Mucosa of descending colon (tissue), 3 donors: Measurements from ENCODE around the gene RAB3GAP1. TPM values are rescaled to one million over a fixed set of nuclear protein-coding genes. Genes with fewer than 3 reads are reported as not detected.

Source experiments
- ATAC-seq: fragments of 200-7000 bp; cut with Tn5 transposase; one replicate; pipeline ENCODE4 v1.9.1; 2020; ENCODE audit warnings: mild to moderate bottlenecking, moderate library complexity
- DNase-seq, 3 donors: peaks; one replicate each; pipeline ENCODE4 v3.0.0-alpha.2; 2020
- H3K36me3 ChIP-seq: fragments of 200-600 bp; one replicate; pipeline ENCODE4 v1.8.0; 2021; ENCODE audit warnings: low read depth, mild to moderate bottlenecking
- H3K4me1 ChIP-seq: fragments of 200-600 bp; one replicate; pipeline ENCODE4 v1.8.0; 2021; ENCODE audit warnings: low read depth, mild to moderate bottlenecking
- H3K4me3 ChIP-seq: fragments of 200-600 bp; one replicate; pipeline ENCODE4 v1.8.0; 2021; ENCODE audit warnings: mild to moderate bottlenecking
- H3K9me3 ChIP-seq: fragments of 200-600 bp; one replicate; pipeline ENCODE4 v1.8.0; 2021; ENCODE audit warnings: mild to moderate bottlenecking
- CTCF ChIP-seq: fragments of 200-600 bp; IDR thresholded peaks from one replicate; pipeline ENCODE4 v1.8.0; 2022; ENCODE audit warnings: antibody characterized with exemption, mild to moderate bottlenecking
- intact Hi-C, 2 donors: fragments of 100-400 bp; cut with DNase I in 1 of 2; cut with micrococcal nuclease in 1 of 2; formaldehyde crosslinking; loops; one replicate each; pipeline versions ENCODE4 v1.11.0 to v1.11.1; 2022; cut with DNase I, micrococcal nuclease
- total RNA-seq, 3 donors: library from RNA; stranded (reverse); fragmentation: NEBNext Ultra II Directional in 2 of 3; extraction: Animal tissue kit (Norgen Biotek cat#: 25700) in 2 of 3; gene quantifications; one replicate each; pipeline versions ENCODE4 v1.2.1 to v1.2.4, GENCODE V29; 2021 to 2023
- donor health status: DM: no; HTN: no; CAD: no; lungs with moderate emphysema.
- donor health status: DM: no; HTN: no; CAD: no.
- donor health status: DM: no; HTN: yes; CAD: no.

RAB3GAP1 gene
- total RNA-seq, 3 donors from 2014 or later = 37.5 to 60.1 (median 43.0) TPM

GRCh38 chr2:135130751-135131150 lies 78.7 kb downstream of the RAB3GAP1 start:
- ATAC-seq = no peak
- Histone ChIP-seq H3K36me3 (peaks cover 12% of the 10 kb centered on the region), H3K9me3 (no peaks in the 10 kb centered on the region), H3K4me3 (no peak overlapping the region), H3K4me1 (no peaks in the 10 kb centered on the region)
- TF ChIP-seq CTCF = no peak
- no peak for DNase-seq
- intact Hi-C loops = no loop called here

DNA sequence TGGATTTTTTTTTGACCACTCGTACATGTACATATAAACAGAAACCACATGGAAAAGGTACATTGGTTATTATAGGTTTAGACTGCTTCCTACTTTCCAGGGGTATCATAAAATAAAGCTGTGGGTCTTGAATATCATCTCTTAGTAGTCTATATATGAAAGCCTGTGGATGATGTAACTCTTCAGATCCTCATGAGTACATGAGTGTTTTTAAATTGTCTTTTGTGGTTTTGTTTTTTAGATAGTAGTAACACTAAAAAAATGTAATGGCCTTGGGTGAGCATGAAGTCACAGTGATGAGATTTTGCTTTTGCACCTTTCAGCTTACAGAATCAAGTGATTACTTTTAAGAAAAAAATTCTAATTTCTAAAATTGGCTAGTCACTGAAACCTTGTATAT lies 80.2 kb downstream of the RAB3GAP1 start:
- DNase-seq = no peak
- H3K4me1 ChIP-seq = no peaks in the 10 kb centered on the region
- H3K4me3 ChIP-seq = no peak overlapping the region
- H3K36me3 ChIP-seq = peaks cover 15% of the 10 kb centered on the region
- no peak for ATAC-seq
- H3K9me3 ChIP-seq = no peaks in the 10 kb centered on the region
- intact Hi-C loops = no loop called here
- TF ChIP-seq CTCF = no peak

DNA sequence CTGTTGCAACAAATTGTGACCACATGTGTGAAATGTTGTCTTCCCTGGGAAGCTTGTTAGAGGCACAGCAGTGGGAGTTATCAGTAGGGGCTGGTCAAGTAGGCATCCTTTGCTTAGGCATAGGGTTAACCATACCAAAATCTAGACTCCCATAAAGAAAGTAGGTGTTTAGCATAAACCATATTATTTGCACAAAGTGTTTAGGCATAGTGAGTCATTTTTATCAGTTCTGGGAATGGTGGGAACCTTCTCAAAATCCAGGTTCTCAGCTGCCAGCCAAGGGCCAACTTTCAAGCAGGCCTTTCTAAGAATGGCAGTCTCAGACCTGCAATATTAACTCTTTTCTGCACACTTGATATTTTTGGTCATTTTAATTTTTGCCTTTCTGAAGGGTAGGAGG lies 88.5 kb downstream of the RAB3GAP1 start:
- Histone ChIP-seq H3K4me1 (no peaks in the 10 kb centered on the region), H3K9me3 (peaks cover 17% of the 10 kb centered on the region), H3K4me3 (no peak overlapping the region), H3K36me3 (peaks cover 7% of the 10 kb centered on the region)
- DNase-seq (no peak), ATAC-seq (no peak)
- no peak for TF ChIP-seq CTCF
- intact Hi-C loops = no loop called here

GRCh38 chr2:135142323-135142722 lies 90.2 kb downstream of the RAB3GAP1 start:
- Histone ChIP-seq H3K4me3 (no peak overlapping the region), H3K36me3 (no peaks in the 10 kb centered on the region), H3K9me3 (peaks cover 17% of the 10 kb centered on the region), H3K4me1 (no peaks in the 10 kb centered on the region)
- DNase-seq (no peak), ATAC-seq (no peak)
- no peak for TF ChIP-seq CTCF
- intact Hi-C loops = no loop called here

- intact Hi-C loops = no loop called here
- no peaks in the 10 kb centered on the region for H3K4me1 ChIP-seq
- H3K4me3 ChIP-seq = no peak overlapping the region
- H3K9me3 ChIP-seq = peaks cover 17% of the 10 kb centered on the region
- no peak for TF ChIP-seq CTCF
- H3K36me3 ChIP-seq = no peaks in the 10 kb centered on the region
- DNase-seq (no peak), ATAC-seq (no peak)
These were observed 92.3 kb downstream of the RAB3GAP1 start for GRCh38 chr2:135144343-135144742.

DNA sequence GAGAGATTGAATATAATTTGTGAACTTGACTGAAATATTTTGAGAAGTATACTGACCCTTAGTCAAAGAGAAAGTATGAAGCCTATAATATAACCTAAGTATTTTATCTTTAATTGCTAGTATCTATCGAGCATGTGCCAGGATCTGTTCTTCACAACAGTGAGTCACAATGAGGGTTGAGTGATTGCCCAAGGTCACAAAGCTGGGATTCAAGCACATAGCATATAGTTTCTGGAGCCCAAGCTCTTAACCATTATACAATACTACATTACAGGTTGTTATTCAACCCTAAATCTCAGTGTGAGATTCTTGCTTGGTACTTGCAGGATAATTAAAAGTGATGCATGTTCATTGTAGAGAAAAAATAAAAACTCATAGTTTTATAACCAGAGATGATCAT lies 97.2 kb downstream of the RAB3GAP1 start:
- ATAC-seq = no peak
- Histone ChIP-seq H3K4me3 (no peak overlapping the region), H3K9me3 (no peaks in the 10 kb centered on the region), H3K36me3 (peaks cover 8% of the 10 kb centered on the region), H3K4me1 (no peaks in the 10 kb centered on the region)
- intact Hi-C loops = no loop called here
- TF ChIP-seq CTCF = no peak
- no peak for DNase-seq
